ENCODE data around the gene HIPK2.

HIPK2 gene

DNA sequence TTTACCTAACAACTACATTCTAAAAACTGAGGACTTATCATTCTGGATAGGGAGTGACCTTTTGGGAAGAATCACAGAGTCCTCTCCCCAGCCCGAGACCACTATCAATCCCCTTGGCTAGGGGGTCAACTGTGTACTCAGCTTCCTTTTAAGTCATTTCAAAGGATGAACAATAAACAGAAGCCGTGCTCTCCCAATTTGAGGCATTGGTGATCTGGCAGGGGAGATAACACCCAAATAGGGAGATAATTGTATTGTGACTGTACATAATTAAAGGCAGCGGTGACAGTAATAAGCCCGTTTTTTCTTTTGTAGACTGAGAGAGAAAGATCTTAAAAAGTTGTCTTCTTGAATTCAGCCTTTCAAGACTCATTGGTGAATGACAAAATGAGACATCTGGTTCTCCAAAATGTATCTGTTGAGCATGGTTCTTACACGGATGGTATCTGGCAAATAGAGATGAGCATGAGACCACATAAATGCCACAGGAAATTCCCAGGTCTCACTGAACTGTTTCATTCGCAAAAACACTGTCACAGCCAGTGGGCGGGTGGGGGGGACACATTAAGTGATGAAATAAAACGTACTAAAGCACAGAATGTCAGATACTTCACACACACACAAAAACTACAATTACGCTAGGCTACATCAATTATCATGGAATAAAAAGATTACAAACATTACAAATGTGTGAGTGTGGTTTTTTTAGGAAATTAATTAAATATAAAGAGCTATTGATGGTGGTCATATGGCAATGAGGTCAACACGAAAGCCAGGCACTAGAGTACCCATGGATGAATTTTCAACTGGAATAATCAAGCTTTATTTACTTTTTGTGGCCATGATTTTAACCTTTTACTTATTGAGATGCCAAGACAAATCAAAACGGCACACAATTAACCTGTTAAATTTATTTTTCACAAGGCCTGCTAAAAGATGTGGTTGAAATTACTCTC lies 108.4 kb downstream of the HIPK2 start:
- no peak for DNase-seq (ENCODE audit: low spot score)
- POLR2A ChIA-PET (ENCODE audit: low non-redundant PET): no interaction called here
- CTCF ChIA-PET: interaction anchor here (0.6 kb wide), 1 partner anchor 59 kb away, joined by 5 read pairs; no protein-coding TSS in a partner anchor
- TF ChIP-seq, protein P1, sequence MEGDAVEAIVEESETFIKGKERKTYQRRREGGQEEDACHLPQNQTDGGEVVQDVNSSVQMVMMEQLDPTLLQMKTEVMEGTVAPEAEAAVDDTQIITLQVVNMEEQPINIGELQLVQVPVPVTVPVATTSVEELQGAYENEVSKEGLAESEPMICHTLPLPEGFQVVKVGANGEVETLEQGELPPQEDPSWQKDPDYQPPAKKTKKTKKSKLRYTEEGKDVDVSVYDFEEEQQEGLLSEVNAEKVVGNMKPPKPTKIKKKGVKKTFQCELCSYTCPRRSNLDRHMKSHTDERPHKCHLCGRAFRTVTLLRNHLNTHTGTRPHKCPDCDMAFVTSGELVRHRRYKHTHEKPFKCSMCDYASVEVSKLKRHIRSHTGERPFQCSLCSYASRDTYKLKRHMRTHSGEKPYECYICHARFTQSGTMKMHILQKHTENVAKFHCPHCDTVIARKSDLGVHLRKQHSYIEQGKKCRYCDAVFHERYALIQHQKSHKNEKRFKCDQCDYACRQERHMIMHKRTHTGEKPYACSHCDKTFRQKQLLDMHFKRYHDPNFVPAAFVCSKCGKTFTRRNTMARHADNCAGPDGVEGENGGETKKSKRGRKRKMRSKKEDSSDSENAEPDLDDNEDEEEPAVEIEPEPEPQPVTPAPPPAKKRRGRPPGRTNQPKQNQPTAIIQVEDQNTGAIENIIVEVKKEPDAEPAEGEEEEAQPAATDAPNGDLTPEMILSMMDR (conservative IDR thresholded peaks at IDR 0.05; ENCODE audit: low read depth): no peak
- no peak overlapping the region for H3K27ac ChIP-seq

DNA sequence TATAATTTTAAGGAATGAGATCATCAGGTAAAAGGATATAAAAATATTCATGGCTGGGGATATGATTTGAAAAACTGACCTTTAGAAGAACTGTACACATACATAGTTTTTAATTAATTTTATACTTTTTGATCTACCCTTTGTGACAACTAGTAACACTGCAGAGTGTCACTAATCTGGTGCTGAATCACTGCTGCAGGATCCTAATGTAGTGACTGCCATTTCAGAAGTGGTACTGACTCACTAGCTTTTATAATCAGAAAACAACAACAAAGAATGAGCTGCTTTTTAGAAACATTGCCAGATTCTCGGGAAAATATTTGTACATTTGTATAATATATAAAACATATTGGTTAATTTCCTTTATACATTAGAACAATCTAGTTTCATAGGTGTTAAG lies 110.4 kb downstream of the HIPK2 start:
- DNase-seq (ENCODE audit: low spot score): no peak
- TF ChIP-seq, protein P1 (conservative IDR thresholded peaks at IDR 0.05; ENCODE audit: low read depth): no peak
- POLR2A ChIA-PET (ENCODE audit: low non-redundant PET): interaction anchor here (0.7 kb wide), 1 partner anchor 441 kb away, joined by 7 read pairs; no protein-coding TSS in a partner anchor
- no peak overlapping the region for H3K27ac ChIP-seq
- CTCF ChIA-PET: no interaction called here

DNA sequence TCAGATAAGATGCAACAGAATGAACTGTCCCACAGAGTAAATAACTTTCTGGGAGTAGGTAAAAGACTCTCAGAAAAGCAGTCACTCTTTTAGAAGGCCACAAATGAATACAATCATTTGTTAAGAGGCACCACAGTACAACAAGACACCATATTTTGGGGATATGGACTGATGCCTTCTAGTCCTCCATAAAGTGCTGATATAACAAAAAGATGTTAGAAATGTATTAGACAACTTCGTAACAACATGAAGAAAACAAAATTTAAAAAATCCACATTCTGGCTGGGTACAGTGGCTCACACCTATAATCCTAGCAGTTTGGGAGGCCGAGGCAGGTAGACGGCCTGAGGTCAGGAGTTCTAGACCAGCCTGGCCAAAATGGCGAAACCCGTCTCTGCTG lies 111.3 kb downstream of the HIPK2 start:
- ChIA-PET CTCF (no interaction called here), POLR2A (ENCODE audit: low non-redundant PET) (interaction anchor here (0.7 kb wide), 1 partner anchor 42 kb away, joined by 4 read pairs; no protein-coding TSS in a partner anchor)
- TF ChIP-seq, protein P1 (conservative IDR thresholded peaks at IDR 0.05; ENCODE audit: low read depth): no peak
- H3K27ac ChIP-seq: no peak overlapping the region
- DNase-seq (ENCODE audit: low spot score): no peak

DNA sequence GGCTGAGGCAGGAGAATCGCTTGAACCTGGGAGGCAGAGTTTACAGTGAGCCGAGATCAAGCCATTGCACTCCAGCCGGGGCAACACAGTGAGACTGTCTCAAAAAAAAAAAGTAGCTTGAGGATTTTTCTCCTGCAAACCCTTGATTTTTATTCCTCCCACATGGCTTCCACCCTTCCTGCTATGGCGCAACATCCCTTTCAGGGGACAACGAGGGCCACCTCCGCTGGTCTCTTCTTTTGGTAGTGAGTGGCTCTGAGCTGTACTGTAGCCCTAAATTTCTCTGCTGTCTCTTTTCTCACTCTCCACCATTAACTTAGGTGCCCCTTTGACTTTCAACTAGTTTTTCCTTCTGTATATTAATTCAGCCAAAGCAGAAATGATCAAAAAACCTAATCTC lies 113.4 kb downstream of the HIPK2 start:
- CTCF ChIA-PET: no interaction called here

DNA sequence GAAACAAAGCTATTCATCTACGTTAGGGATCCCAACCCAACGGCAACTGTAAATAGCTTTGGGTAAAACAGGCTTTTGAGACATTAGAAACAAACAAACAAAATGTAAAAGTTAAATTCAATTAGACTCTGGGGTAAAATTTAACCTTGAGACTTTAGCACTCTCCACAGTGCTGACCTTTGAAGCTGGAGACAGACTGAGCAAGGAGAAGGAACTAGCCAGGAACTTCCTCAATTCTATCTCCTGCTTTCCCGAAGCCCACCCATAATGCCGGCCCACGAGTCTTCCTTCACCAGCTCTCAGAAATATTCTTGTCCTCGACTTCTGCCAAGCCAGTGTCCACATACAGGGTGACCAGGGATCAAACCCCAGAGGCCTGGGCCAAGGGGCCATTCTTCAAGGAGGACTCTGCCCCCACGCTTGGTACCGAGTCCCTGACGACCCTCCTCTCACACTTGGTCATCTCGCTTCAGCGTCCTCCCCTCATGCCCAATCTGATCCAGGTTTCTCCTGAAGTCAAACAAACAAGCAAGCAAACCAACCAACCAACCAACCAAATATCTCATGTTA lies 114.1 kb downstream of the HIPK2 start:
- CTCF ChIA-PET: no interaction called here
- no peak overlapping the region for H3K27ac ChIP-seq
- POLR2A ChIA-PET (ENCODE audit: low non-redundant PET): no interaction called here
- TF ChIP-seq, protein P1 (conservative IDR thresholded peaks at IDR 0.05; ENCODE audit: low read depth): no peak
- no peak for DNase-seq (ENCODE audit: low spot score)

More for the DNA sequence above, 113.4 kb downstream of the HIPK2 start:
- POLR2A ChIA-PET (ENCODE audit: low non-redundant PET): no interaction called here
- no peak overlapping the region for H3K27ac ChIP-seq
- TF ChIP-seq, protein P1 (conservative IDR thresholded peaks at IDR 0.05; ENCODE audit: low read depth): no peak
- DNase-seq (ENCODE audit: low spot score): no peak

DNA sequence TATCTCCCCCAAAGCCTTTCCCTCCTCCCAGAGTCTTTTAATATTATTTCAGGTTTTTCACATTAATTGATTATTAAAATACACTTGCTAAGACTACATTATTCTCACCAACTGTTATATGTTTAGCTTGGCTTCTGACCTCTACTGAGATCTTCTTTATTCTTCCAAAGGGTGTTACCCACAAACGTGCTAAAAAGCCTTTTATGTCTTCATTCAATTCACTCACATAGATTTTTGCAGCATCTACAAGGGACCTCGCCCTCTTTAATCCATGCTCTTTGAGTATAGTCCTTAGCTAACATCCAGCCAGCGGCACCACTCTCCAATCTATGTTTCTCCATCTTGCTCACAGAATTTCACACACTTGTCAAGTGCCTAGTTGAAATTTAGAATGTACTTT lies 115.9 kb downstream of the HIPK2 start:
- no peak for DNase-seq (ENCODE audit: low spot score)
- CTCF ChIA-PET: no interaction called here
- H3K27ac ChIP-seq: no peak overlapping the region
- TF ChIP-seq, protein P1 (conservative IDR thresholded peaks at IDR 0.05; ENCODE audit: low read depth): no peak
- POLR2A ChIA-PET (ENCODE audit: low non-redundant PET): no interaction called here
